Liver (tissue), 9 donors: ENCODE measurements around the gene ASB2. TPM values are rescaled to one million over a fixed set of nuclear protein-coding genes. Genes with fewer than 3 reads are reported as not detected.

ENCODE experiments used
- DNase-seq: peaks from one replicate; pipeline ENCODE4 v3.0.0-alpha.2; 2017; ENCODE audit warnings: low spot score
- H3K27ac ChIP-seq, 2 donors: one replicate each; pipeline ENCODE4 v1.7.0; 2013; ENCODE audit warnings: inconsistent platforms in 2 of 2, low read length in 2 of 2, control low read depth in 1 of 2, low read depth in 1 of 2, mild to moderate bottlenecking in 1 of 2
- H3K27me3 ChIP-seq, 4 donors: one replicate each; pipeline versions ENCODE4 v1.6.1 to v1.7.0; 2013; ENCODE audit warnings: low read length in 3 of 4, inconsistent platforms in 1 of 4, mild to moderate bottlenecking in 1 of 4, moderate library complexity in 1 of 4; ENCODE audit not compliant: control insufficient read depth in 4 of 4, insufficient read depth in 4 of 4
- H3K36me3 ChIP-seq, 4 donors: one replicate each; pipeline versions ENCODE4 v1.6.1 to v1.7.0; 2013; ENCODE audit warnings: low read length in 3 of 4, mild to moderate bottlenecking in 3 of 4, low read depth in 1 of 4, moderate library complexity in 1 of 4; ENCODE audit not compliant: control insufficient read depth in 4 of 4, insufficient read depth in 3 of 4
- H3K4me1 ChIP-seq, 4 donors: one replicate each; pipeline versions ENCODE4 v1.6.1 to v1.7.0; 2013; ENCODE audit warnings: low read length in 3 of 4, mild to moderate bottlenecking in 3 of 4, moderate library complexity in 1 of 4; ENCODE audit not compliant: control insufficient read depth in 4 of 4, insufficient read depth in 4 of 4
- H3K4me3 ChIP-seq, 3 donors: one replicate each; pipeline versions ENCODE4 v1.6.1 to v1.7.0; 2013; ENCODE audit warnings: low read length in 3 of 3, control low read depth in 1 of 3, low read depth in 1 of 3, mild to moderate bottlenecking in 1 of 3
- H3K9ac ChIP-seq, 2 donors: one replicate each; pipeline ENCODE4 v1.7.0; 2013; ENCODE audit warnings: low read length in 2 of 2, mild to moderate bottlenecking in 2 of 2, moderate library complexity in 2 of 2, control low read depth in 1 of 2, low read depth in 1 of 2
- H3K9me3 ChIP-seq, 4 donors: one replicate each; pipeline versions ENCODE4 v1.6.1 to v1.7.0; 2013; ENCODE audit warnings: low read length in 3 of 4; ENCODE audit not compliant: control insufficient read depth in 4 of 4
- FOXA1 ChIP-seq: IDR thresholded peaks from 2 replicates; pipeline ENCODE4 v1.6.1; 2016; ENCODE audit warnings: antibody characterized with exemption
- FOXA2 ChIP-seq: IDR thresholded peaks from 2 replicates; pipeline ENCODE4 v1.6.1; 2016; ENCODE audit warnings: antibody characterized with exemption
- HNF4A ChIP-seq, 2 donors: conservative IDR thresholded peaks; 2 replicates each; pipeline ENCODE4 v1.6.1; 2016; ENCODE audit warnings: antibody characterized with exemption in 2 of 2, mild to moderate bottlenecking in 2 of 2
- HNF4G ChIP-seq: IDR thresholded peaks from 2 replicates; pipeline ENCODE4 v1.6.1; 2016; ENCODE audit warnings: antibody characterized with exemption
- JUND ChIP-seq, 2 donors: IDR thresholded peaks; 2 replicates each; pipeline ENCODE4 v1.6.1; 2016; ENCODE audit warnings: antibody characterized with exemption in 2 of 2
- MAX ChIP-seq: IDR thresholded peaks from 2 replicates; pipeline ENCODE4 v1.6.1; 2016; ENCODE audit warnings: antibody characterized with exemption
- NR2F2 ChIP-seq: IDR thresholded peaks from 2 replicates; pipeline ENCODE4 v1.6.1; 2016; ENCODE audit warnings: antibody characterized with exemption
- RAD21 ChIP-seq, 2 donors: IDR thresholded peaks; 2 replicates each; pipeline ENCODE4 v1.6.1; 2016; ENCODE audit warnings: antibody characterized with exemption in 2 of 2, mild to moderate bottlenecking in 2 of 2
- RXRA ChIP-seq, 2 donors: IDR thresholded peaks; 2 replicates each; pipeline ENCODE4 v1.6.1; 2017 to 2018; ENCODE audit warnings: antibody characterized with exemption in 2 of 2, mild to moderate bottlenecking in 1 of 2
- YY1 ChIP-seq: IDR thresholded peaks from 2 replicates; pipeline ENCODE4 v1.6.1; 2016; ENCODE audit warnings: antibody characterized with exemption, mild to moderate bottlenecking
- ZBTB33 ChIP-seq: IDR thresholded peaks from 2 replicates; pipeline ENCODE4 v1.6.1; 2016; ENCODE audit warnings: antibody characterized with exemption
- WGBS: extraction: QIAGEN DNeasy Blood & Tissue Kit; methylation state at CpG from one replicate; pipeline ENCODE4 v1.1.7; 2013; 5-methylcytosine and 5-hydroxymethylcytosine counted together
- polyA plus RNA-seq, 2 donors: library from polyadenylated mRNA; stranded (reverse) in 1 of 2; unstranded in 1 of 2; fragments of 200-250 nt in 1 of 2; fragments of >200 nt in 1 of 2; fragmentation: Nextera tagmentation in 1 of 2; extraction: Ambion mirVana in 1 of 2; gene quantifications; one replicate each; pipeline versions ENCODE4 v1.2.1 to v1.2.3, GENCODE V29; 2013 to 2015
- total RNA-seq, 2 donors: library from RNA; depleted of rRNA; stranded (reverse); fragments of >200 nt; gene quantifications; one replicate each; pipeline ENCODE4 v1.2.3, GENCODE V29; 2014
- TF ChIP-seq, protein P1 (sequence below): fragments of 150-350 bp; IDR thresholded peaks from 2 replicates; pipeline ENCODE4 v1.5.1; 2017; ENCODE audit warnings: improper control_type of control experiment, low read depth, low read length; ENCODE audit not compliant: missing input control
- TF ChIP-seq, protein P2 (sequence below): IDR thresholded peaks from 2 replicates; pipeline ENCODE4 v1.6.1; 2016; ENCODE audit warnings: antibody characterized with exemption
- TF ChIP-seq, protein P3 (sequence below): IDR thresholded peaks from 2 replicates; pipeline ENCODE4 v1.6.1; 2016; ENCODE audit warnings: antibody characterized with exemption, mild to moderate bottlenecking
- donor health status: healthy.
- donor health status: healthy.
- donor health status: healthy.
- donor health status: healthy.
- donor health status: healthy.

The ASB2 gene
- total and polyA plus RNA-seq, 4 donors: 0.18 to 0.56 (median 0.38) TPM

DNA sequence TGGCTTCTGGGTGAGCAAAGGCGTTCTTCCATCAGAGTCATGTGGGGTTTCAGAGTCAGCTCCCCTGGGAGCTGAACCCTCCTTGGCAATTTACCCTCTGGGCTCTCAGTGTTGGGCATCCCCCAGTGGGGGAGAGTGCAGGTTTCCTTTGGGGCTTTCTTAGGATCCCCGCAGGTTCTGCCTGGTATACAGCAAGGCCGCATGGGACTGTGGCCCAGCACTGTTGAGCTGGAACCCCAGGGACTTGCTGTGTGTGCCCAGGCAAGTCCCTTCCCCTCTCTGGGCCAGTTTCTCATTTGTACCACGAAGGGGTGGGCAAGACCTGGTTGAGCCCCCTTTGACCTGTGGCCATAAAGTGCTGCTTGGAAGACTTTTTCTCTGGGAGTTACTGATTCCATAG is 43.7 kb downstream of the ASB2 start:
- no peak for DNase-seq

More for the DNA sequence above, 43.7 kb downstream of the ASB2 start:
- TF ChIP-seq FOXA1 (no peak), HNF4A (conservative IDR thresholded peaks at IDR 0.05) (no peak), YY1 (no peak), RAD21 (IDR thresholded peaks at IDR 0.05) (no peak), RXRA (IDR thresholded peaks at IDR 0.05) (no peak), HNF4G (no peak), ZBTB33 (no peak), JUND (IDR thresholded peaks at IDR 0.05) (no peak), NR2F2 (no peak), MAX (no peak), FOXA2 (no peak)
- TF ChIP-seq, protein P1, sequence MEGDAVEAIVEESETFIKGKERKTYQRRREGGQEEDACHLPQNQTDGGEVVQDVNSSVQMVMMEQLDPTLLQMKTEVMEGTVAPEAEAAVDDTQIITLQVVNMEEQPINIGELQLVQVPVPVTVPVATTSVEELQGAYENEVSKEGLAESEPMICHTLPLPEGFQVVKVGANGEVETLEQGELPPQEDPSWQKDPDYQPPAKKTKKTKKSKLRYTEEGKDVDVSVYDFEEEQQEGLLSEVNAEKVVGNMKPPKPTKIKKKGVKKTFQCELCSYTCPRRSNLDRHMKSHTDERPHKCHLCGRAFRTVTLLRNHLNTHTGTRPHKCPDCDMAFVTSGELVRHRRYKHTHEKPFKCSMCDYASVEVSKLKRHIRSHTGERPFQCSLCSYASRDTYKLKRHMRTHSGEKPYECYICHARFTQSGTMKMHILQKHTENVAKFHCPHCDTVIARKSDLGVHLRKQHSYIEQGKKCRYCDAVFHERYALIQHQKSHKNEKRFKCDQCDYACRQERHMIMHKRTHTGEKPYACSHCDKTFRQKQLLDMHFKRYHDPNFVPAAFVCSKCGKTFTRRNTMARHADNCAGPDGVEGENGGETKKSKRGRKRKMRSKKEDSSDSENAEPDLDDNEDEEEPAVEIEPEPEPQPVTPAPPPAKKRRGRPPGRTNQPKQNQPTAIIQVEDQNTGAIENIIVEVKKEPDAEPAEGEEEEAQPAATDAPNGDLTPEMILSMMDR: no peak
- TF ChIP-seq, protein P2, sequence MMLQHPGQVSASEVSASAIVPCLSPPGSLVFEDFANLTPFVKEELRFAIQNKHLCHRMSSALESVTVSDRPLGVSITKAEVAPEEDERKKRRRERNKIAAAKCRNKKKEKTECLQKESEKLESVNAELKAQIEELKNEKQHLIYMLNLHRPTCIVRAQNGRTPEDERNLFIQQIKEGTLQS: no peak
- TF ChIP-seq, protein P3, sequence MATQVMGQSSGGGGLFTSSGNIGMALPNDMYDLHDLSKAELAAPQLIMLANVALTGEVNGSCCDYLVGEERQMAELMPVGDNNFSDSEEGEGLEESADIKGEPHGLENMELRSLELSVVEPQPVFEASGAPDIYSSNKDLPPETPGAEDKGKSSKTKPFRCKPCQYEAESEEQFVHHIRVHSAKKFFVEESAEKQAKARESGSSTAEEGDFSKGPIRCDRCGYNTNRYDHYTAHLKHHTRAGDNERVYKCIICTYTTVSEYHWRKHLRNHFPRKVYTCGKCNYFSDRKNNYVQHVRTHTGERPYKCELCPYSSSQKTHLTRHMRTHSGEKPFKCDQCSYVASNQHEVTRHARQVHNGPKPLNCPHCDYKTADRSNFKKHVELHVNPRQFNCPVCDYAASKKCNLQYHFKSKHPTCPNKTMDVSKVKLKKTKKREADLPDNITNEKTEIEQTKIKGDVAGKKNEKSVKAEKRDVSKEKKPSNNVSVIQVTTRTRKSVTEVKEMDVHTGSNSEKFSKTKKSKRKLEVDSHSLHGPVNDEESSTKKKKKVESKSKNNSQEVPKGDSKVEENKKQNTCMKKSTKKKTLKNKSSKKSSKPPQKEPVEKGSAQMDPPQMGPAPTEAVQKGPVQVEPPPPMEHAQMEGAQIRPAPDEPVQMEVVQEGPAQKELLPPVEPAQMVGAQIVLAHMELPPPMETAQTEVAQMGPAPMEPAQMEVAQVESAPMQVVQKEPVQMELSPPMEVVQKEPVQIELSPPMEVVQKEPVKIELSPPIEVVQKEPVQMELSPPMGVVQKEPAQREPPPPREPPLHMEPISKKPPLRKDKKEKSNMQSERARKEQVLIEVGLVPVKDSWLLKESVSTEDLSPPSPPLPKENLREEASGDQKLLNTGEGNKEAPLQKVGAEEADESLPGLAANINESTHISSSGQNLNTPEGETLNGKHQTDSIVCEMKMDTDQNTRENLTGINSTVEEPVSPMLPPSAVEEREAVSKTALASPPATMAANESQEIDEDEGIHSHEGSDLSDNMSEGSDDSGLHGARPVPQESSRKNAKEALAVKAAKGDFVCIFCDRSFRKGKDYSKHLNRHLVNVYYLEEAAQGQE: no peak
- no peak overlapping the region for H3K9ac ChIP-seq
- no peaks in the 10 kb centered on the region for H3K36me3 ChIP-seq
- WGBS: 87% methylated on average over 4 of the region's 4 CpGs
- no peaks in the 10 kb centered on the region for H3K4me1 ChIP-seq
- H3K9me3 ChIP-seq: no peaks in the 10 kb centered on the region
- H3K27me3 ChIP-seq: no peaks in the 10 kb centered on the region
- no peak overlapping the region for H3K27ac ChIP-seq
- H3K4me3 ChIP-seq: no peak overlapping the region
